ENCODE results near the gene CST1.

DNA sequence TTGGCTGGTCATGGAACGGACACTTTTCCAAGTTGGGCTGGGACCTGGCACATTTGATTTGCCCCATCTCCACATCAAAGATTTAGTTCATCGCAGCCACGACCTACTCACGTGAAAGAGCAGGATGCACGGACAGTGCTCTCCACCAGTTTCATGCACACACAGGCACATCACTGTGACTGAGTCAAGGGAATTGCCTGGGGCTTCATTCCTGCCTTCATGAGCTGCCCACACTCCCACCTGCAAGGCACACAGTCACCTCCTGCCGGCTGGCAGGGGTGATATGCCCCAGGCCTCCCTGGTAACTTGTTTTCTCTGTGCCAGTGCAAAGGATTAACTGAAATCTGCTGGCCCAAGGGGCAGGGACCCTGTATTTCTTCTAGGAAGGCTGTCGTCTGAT is 23.3 kb upstream of the CST1 start:
- TF ChIP-seq, protein P1, sequence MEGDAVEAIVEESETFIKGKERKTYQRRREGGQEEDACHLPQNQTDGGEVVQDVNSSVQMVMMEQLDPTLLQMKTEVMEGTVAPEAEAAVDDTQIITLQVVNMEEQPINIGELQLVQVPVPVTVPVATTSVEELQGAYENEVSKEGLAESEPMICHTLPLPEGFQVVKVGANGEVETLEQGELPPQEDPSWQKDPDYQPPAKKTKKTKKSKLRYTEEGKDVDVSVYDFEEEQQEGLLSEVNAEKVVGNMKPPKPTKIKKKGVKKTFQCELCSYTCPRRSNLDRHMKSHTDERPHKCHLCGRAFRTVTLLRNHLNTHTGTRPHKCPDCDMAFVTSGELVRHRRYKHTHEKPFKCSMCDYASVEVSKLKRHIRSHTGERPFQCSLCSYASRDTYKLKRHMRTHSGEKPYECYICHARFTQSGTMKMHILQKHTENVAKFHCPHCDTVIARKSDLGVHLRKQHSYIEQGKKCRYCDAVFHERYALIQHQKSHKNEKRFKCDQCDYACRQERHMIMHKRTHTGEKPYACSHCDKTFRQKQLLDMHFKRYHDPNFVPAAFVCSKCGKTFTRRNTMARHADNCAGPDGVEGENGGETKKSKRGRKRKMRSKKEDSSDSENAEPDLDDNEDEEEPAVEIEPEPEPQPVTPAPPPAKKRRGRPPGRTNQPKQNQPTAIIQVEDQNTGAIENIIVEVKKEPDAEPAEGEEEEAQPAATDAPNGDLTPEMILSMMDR (IDR thresholded peaks at IDR 0.05) = no peak
- no peak for TF ChIP-seq POLR2A (IDR thresholded peaks at IDR 0.05)

All from right lobe of liver (tissue), 4 donors.